Measurements from ENCODE around the gene GADL1. TPM values are rescaled to one million over a fixed set of nuclear protein-coding genes. Genes with fewer than 3 reads are reported as not detected.
A peak's percentile ranks its signal among the peaks of the same experiment; 100 is the strongest.

Gene GADL1
- total RNA-seq, 2 experiments from 2014 or later = not detected

DNA sequence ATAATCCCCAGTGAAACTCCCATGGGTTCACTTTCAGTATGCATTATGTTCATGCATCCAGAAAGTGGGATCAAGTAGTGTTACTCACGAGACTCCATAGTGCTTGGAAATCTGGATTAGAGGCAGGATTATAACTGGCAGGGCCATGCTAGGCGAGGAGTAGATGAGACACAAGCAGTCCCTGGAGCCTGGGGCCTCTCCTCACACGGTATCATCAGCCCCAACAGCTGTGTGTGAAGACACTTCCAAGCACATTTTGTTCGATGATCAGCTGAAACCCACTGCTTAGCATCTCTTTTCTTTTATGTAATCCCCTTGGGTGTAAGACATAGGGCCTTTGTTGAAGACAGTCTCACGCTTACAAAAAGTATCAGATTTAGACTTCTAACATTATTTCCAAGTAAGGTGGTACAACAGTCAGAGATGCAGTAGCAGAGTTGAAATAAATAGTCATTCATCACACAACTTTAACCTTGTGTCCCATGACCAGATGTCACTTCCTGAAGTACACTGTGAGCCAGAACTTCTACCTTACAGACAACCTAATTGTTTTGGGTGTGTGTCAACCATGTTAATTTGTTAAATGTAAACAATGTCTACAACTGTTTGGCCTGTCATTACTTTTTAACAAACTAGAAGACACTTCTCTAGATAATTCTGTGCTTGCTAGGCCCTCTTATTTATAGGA, 116.9 kb downstream of the GADL1 start:
- Mint-ChIP-seq H3K27me3 (peaks cover 10% of the 10 kb centered on the region), H3K4me1 (no peaks in the 10 kb centered on the region), H3K27ac (no peak overlapping the region), H3K4me3 (no peak overlapping the region), H3K9me3 (no peaks in the 10 kb centered on the region), H3K36me3 (ENCODE audit: low read depth) (no peaks in the 10 kb centered on the region)
- DNase-seq = no peak
- ChIA-PET CTCF (no interaction called here), POLR2A (no interaction called here)

GRCh38 chr3:30776186-30776815, 118.2 kb downstream of the GADL1 start:
- no peak overlapping the region for H3K4me3 Mint-ChIP-seq
- no peaks in the 10 kb centered on the region for H3K4me1 Mint-ChIP-seq
- DNase-seq = no peak
- ChIA-PET CTCF (no interaction called here), POLR2A (no interaction called here)
- H3K36me3 Mint-ChIP-seq (ENCODE audit: low read depth) = no peaks in the 10 kb centered on the region
- H3K27ac Mint-ChIP-seq = no peak overlapping the region
- no peaks in the 10 kb centered on the region for H3K9me3 Mint-ChIP-seq
- peaks cover 4% of the 10 kb centered on the region for H3K27me3 Mint-ChIP-seq

DNA sequence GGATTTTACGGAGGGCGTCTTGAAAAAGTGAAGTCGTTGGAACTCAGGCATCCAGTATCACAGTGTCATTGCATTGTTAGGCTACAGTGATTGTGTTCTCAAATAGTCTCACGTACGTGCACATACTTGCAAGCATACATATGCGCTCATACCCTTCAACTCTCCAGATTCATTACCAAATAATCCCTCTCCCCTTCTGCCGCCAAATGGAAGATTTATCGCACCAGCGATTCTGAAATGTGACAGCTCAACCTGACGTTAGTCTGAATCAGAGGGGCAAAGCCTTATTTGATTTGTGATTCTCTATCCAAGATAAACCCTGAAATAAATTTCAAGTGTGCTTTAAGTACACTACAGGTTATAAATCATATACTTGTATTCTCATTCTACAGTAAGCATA, 119.4 kb downstream of the GADL1 start:
- Mint-ChIP-seq H3K27me3 (peaks cover 4% of the 10 kb centered on the region), H3K36me3 (ENCODE audit: low read depth) (no peaks in the 10 kb centered on the region), H3K27ac (no peak overlapping the region), H3K9me3 (no peaks in the 10 kb centered on the region), H3K4me3 (no peak overlapping the region), H3K4me1 (no peaks in the 10 kb centered on the region)
- CTCF ChIA-PET = no interaction called here
- DNase-seq = no peak
- POLR2A ChIA-PET = no interaction called here

- H3K9me3 Mint-ChIP-seq = no peaks in the 10 kb centered on the region
- no peak for DNase-seq
- POLR2A ChIA-PET = no interaction called here
- H3K4me1 Mint-ChIP-seq = no peaks in the 10 kb centered on the region
- H3K27me3 Mint-ChIP-seq = peaks cover 4% of the 10 kb centered on the region
- CTCF ChIA-PET = no interaction called here
- H3K4me3 Mint-ChIP-seq = no peak overlapping the region
- H3K27ac Mint-ChIP-seq = no peak overlapping the region
- H3K36me3 Mint-ChIP-seq (ENCODE audit: low read depth) = no peaks in the 10 kb centered on the region
Measured at GRCh38 chr3:30774062-30774461, 120.4 kb downstream of the GADL1 start.

DNA sequence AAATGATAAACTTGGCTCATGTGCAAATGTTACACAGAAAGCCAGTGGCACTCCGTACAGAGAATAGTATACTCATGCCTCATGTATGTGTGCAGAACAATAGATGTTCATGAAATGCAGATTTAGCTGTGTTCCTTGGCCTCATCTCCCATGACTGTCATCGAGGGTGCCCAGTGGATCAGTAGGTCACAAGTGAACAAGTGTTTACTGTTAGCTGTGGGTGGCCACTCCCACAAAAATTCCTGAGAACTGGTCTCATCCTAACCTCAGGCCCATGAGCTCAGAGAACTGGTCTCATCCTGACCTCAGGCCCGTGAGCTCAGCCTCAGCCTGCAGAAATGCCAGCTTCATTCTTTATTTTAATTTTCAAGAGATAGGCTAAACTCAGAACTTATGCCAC, 124.1 kb downstream of the GADL1 start:
- Mint-ChIP-seq H3K4me1 (peaks cover 2% of the 10 kb centered on the region), H3K27me3 (peaks cover 16% of the 10 kb centered on the region), H3K36me3 (ENCODE audit: low read depth) (no peaks in the 10 kb centered on the region), H3K27ac (no peak overlapping the region), H3K9me3 (no peaks in the 10 kb centered on the region), H3K4me3 (no peak overlapping the region)
- no peak for DNase-seq
- CTCF ChIA-PET = interaction anchor here (1.0 to 1.9 kb wide), 5 partner anchors 9 to 998 kb away, joined by 3 to 10 read pairs (median 5); no protein-coding TSS in a partner anchor
- POLR2A ChIA-PET = no interaction called here

GRCh38 chr3:30768703-30769550, 125.5 kb downstream of the GADL1 start:
- peak; percentile 74 for DNase-seq
- Mint-ChIP-seq H3K36me3 (ENCODE audit: low read depth) (no peaks in the 10 kb centered on the region), H3K27me3 (peaks cover 15% of the 10 kb centered on the region), H3K9me3 (no peaks in the 10 kb centered on the region), H3K27ac (no peak overlapping the region), H3K4me3 (no peak overlapping the region), H3K4me1 (peaks cover 2% of the 10 kb centered on the region)
- CTCF ChIA-PET = interaction anchor here (0.8 to 1.9 kb wide), 10 partner anchors 9 to 1000 kb away, joined by 3 to 10 read pairs (median 4); no protein-coding TSS in a partner anchor
- POLR2A ChIA-PET = no interaction called here

DNA sequence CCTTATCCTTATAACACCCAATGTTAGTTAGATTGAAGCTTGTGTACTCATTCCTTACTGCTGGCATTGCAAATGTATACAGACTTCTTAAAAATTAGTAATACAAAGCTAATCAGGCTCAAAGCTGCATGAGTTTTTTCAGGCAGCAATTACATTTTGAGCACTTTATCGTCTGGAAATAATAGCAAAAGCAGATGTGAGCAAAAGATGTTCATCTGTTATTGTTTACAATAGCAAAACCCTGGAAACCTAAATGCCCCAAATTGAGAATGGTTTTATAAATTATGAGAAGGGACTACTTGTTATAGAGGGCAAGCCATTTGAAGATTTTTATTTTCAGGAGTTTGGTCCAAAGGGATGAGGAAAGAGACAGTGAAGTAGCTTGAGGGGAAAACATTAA, 126.4 kb downstream of the GADL1 start:
- POLR2A ChIA-PET = no interaction called here
- Mint-ChIP-seq H3K4me3 (no peak overlapping the region), H3K27me3 (peaks cover 15% of the 10 kb centered on the region), H3K9me3 (no peaks in the 10 kb centered on the region), H3K4me1 (peaks cover 2% of the 10 kb centered on the region), H3K36me3 (ENCODE audit: low read depth) (no peaks in the 10 kb centered on the region), H3K27ac (no peak overlapping the region)
- no peak for DNase-seq
- CTCF ChIA-PET = interaction anchor here (0.6 to 1.7 kb wide), 8 partner anchors 9 to 1259 kb away, joined by 3 to 9 read pairs (median 3); no protein-coding TSS in a partner anchor

DNA sequence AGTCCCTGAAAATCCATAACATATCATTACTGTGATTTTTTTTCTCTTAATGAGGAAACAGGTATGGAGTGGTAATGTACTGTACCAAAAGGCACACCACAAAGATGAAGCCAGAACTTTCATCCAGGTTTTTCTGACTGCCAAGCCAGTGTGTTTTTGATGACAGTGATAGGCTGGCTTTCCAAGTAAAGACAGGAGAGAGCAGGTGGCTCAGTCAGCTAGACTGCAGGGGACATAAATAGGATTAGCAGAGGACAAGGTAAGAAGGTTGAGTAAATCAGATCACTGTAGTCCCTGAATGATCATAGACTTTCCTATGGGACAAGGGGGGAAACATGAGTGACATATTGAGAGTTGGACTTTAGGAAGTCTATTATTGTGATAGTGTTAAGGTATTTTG, 127.9 kb downstream of the GADL1 start:
- Mint-ChIP-seq H3K4me1 (peaks cover 2% of the 10 kb centered on the region), H3K36me3 (ENCODE audit: low read depth) (no peaks in the 10 kb centered on the region), H3K4me3 (no peak overlapping the region), H3K27me3 (peaks cover 13% of the 10 kb centered on the region), H3K9me3 (no peaks in the 10 kb centered on the region), H3K27ac (no peak overlapping the region)
- POLR2A ChIA-PET = no interaction called here
- CTCF ChIA-PET = no interaction called here
- DNase-seq = no peak

DNA sequence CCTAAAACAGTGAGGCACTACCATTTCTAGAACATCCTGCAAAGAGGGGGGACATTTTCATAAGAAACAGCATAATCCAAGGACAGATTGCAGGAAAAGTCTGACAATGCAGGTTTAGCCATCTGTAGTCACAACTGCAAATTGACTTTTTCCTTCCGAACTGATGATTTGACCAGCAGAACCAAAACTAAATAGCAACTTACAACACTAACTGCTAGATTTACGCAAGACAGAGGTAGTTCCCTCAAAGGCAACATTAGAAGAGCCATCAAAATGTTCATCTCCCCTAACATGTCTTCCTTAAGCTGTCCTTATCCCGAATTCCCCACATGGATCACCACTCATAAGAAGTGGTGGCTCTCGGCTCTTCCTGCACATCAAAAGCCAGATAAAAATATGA, 129.6 kb downstream of the GADL1 start:
- ChIA-PET CTCF (no interaction called here), POLR2A (no interaction called here)
- H3K4me3 Mint-ChIP-seq = no peak overlapping the region
- H3K36me3 Mint-ChIP-seq (ENCODE audit: low read depth) = no peaks in the 10 kb centered on the region
- H3K9me3 Mint-ChIP-seq = no peaks in the 10 kb centered on the region
- H3K27ac Mint-ChIP-seq = no peak overlapping the region
- no peak for DNase-seq
- peaks cover 13% of the 10 kb centered on the region for H3K27me3 Mint-ChIP-seq
- H3K4me1 Mint-ChIP-seq = peaks cover 2% of the 10 kb centered on the region

DNA sequence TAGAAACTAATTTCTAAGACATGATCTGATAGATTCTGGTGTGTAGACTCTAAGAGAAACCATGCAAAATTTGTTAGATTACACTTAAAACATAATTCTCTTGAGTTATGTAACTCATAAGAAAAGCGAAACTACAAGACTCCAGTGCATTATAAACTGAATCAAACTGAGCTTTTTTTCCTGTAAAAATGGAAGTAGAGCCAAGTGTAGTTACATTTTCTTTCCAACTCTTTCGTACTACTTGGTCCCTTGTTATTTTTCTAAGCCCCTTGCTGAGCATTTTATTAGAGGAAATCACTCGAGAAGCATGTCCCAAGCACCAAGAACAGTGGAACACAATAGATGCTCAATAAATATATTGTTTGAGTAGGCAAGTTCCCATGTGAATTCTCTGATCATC, 130.2 kb downstream of the GADL1 start:
- CTCF ChIA-PET = no interaction called here
- POLR2A ChIA-PET = no interaction called here

GRCh38 chr3:30761374-30761773, 133.1 kb downstream of the GADL1 start:
- H3K4me3 Mint-ChIP-seq = no peak overlapping the region
- POLR2A ChIA-PET = no interaction called here
- CTCF ChIA-PET = interaction anchor here (1.5 kb wide), 1 partner anchor 9 kb away, joined by 7 read pairs; no protein-coding TSS in a partner anchor
- no peaks in the 10 kb centered on the region for H3K9me3 Mint-ChIP-seq
- H3K36me3 Mint-ChIP-seq (ENCODE audit: low read depth) = no peaks in the 10 kb centered on the region
- H3K27me3 Mint-ChIP-seq = peaks cover 13% of the 10 kb centered on the region
- DNase-seq = no peak
- H3K27ac Mint-ChIP-seq = no peak overlapping the region
- H3K4me1 Mint-ChIP-seq = no peaks in the 10 kb centered on the region

More for the DNA sequence above, 130.2 kb downstream of the GADL1 start:
- Mint-ChIP-seq H3K27me3 (peaks cover 16% of the 10 kb centered on the region), H3K9me3 (no peaks in the 10 kb centered on the region), H3K4me1 (peaks cover 2% of the 10 kb centered on the region), H3K36me3 (ENCODE audit: low read depth) (no peaks in the 10 kb centered on the region), H3K27ac (no peak overlapping the region), H3K4me3 (no peak overlapping the region)
- no peak for DNase-seq

DNA sequence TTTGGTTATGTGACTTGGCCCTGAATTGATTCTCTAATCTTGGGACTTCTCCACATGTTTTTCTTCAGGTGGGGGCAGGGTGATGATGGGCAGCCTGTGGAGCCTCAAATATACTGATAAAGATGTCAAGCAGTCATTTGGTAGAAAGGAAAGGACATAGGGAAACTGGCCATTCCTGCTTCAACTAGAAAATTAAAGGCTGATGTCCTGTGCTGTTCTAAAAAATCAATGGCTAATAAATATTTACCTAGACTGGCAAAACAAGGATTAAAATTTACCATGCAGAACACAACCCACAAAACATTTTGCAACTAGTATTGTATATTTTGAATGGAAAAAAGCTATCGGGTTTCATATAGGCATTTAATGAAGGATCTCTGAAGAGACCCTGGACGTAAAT, 133.7 kb downstream of the GADL1 start:
- no peak for DNase-seq
- Mint-ChIP-seq H3K27ac (no peak overlapping the region), H3K36me3 (ENCODE audit: low read depth) (no peaks in the 10 kb centered on the region), H3K4me3 (no peak overlapping the region), H3K27me3 (peaks cover 13% of the 10 kb centered on the region), H3K4me1 (no peaks in the 10 kb centered on the region), H3K9me3 (no peaks in the 10 kb centered on the region)
- ChIA-PET CTCF (interaction anchor here (1.5 kb wide), 1 partner anchor 10 kb away, joined by 7 read pairs; no protein-coding TSS in a partner anchor), POLR2A (no interaction called here)

DNA sequence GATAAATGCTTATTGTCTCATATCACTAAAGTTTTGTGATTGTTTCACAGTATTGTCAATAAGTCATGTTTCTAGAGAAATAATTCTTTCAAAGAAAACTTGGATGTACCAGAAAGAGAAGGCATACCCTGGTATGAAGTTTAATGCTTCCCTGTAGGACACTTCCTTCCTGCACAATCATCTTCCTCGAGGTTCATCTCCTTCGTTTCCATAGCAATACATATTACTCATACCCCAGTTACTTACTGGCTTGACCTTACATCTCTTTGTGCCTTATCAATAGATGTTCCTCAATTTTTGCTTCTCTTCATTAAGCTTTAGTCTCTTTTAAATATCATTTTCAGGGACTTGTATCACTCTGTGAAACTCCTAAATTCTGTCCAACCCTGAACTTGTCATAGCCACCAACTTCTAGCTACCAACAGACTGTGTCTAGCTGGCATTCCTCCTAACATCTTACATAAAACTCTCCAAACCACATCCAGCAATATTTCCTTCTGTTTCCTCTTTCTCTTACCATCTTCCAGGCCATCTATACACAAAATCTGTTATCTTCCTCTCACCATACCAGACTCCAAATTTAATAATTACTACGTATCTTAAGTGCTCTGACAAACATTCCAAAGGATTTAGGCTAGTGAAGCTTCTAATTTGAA, 134.3 kb downstream of the GADL1 start:
- no peak for DNase-seq
- POLR2A ChIA-PET = no interaction called here
- Mint-ChIP-seq H3K27ac (no peak overlapping the region), H3K4me3 (no peak overlapping the region), H3K9me3 (no peaks in the 10 kb centered on the region), H3K36me3 (ENCODE audit: low read depth) (no peaks in the 10 kb centered on the region), H3K4me1 (no peaks in the 10 kb centered on the region), H3K27me3 (peaks cover 11% of the 10 kb centered on the region)
- CTCF ChIA-PET = interaction anchor here (0.9 kb wide), 1 partner anchor 8 kb away, joined by 3 read pairs; no protein-coding TSS in a partner anchor

Measured in activated CD4-positive, alpha-beta memory T cell treated with anti-CD3 and anti-CD28 coated beads, Interleukin-2, amount 10 ng/mL, durations not matched to agents 7 days and 5 days (primary cell).